Osteoblast (primary cell): ENCODE data around the gene FAM76A. TPM values are rescaled to one million over a fixed set of nuclear protein-coding genes. Genes with fewer than 3 reads are reported as not detected.

Experiments used
- DNase-seq: peaks from one replicate; pipeline ENCODE4 v3.0.0; 2011; ENCODE audit warnings: low spot score, mixed read lengths; ENCODE audit not compliant: insufficient read length; ENCODE audit errors: missing footprints
- H2AFZ ChIP-seq: 2 replicates; pipeline ENCODE4 v1.6.0; 2011; ENCODE audit warnings: mild to moderate bottlenecking, low read length
- H3K27ac ChIP-seq: 2 replicates; pipeline ENCODE4 v1.5.1; 2011; ENCODE audit warnings: mild to moderate bottlenecking, low read depth, low read length, moderate library complexity
- H3K27me3 ChIP-seq: 2 replicates; pipeline ENCODE4 v1.6.0; 2012; ENCODE audit warnings: mild to moderate bottlenecking, control low read depth, inconsistent platforms, low read length, moderate library complexity; ENCODE audit not compliant: insufficient read depth
- H3K36me3 ChIP-seq: 2 replicates; pipeline ENCODE4 v1.5.1; 2011; ENCODE audit warnings: mild to moderate bottlenecking, low read length, control low read depth, moderate library complexity; ENCODE audit not compliant: insufficient read depth
- H3K4me1 ChIP-seq: 2 replicates; pipeline ENCODE4 v1.5.1; 2011; ENCODE audit warnings: mild to moderate bottlenecking, low read length, control low read depth, moderate library complexity; ENCODE audit not compliant: insufficient read depth
- H3K4me2 ChIP-seq: 2 replicates; pipeline ENCODE4 v1.6.0; 2011; ENCODE audit warnings: mild to moderate bottlenecking, low read length; ENCODE audit not compliant: insufficient read depth
- H3K4me3 ChIP-seq: fragments of 200-600 bp; sonication (generic); 3 replicates; pipeline ENCODE4 v1.5.1; 2012; ENCODE audit warnings: mild to moderate bottlenecking, low read length, inconsistent platforms; ENCODE audit not compliant: insufficient read depth
- H3K79me2 ChIP-seq: 2 replicates; pipeline ENCODE4 v1.6.0; 2012; ENCODE audit warnings: mild to moderate bottlenecking, low read length, control low read depth, inconsistent platforms; ENCODE audit not compliant: insufficient read depth
- H3K9me3 ChIP-seq: 2 replicates; pipeline ENCODE4 v1.5.1; 2011; ENCODE audit warnings: low read depth, low read length, control low read depth
- H4K20me1 ChIP-seq: 2 replicates; pipeline ENCODE4 v1.6.0; 2012; ENCODE audit warnings: mild to moderate bottlenecking, low read length, control low read depth; ENCODE audit not compliant: insufficient read depth
- total RNA-seq: library from RNA; depleted of rRNA; stranded (reverse); fragments of >200 nt; gene quantifications from 2 replicates; pipeline ENCODE4 v1.2.3, GENCODE V29; 2012
- TF ChIP-seq, protein P1 (sequence below): IDR thresholded peaks from 2 replicates; pipeline ENCODE4 v1.5.1; 2011; ENCODE audit warnings: mild to moderate bottlenecking, low read depth, low read length, moderate library complexity; ENCODE audit errors: extremely low read depth

The FAM76A gene
- total RNA-seq, 1 donor, result 22.8 TPM

DNA sequence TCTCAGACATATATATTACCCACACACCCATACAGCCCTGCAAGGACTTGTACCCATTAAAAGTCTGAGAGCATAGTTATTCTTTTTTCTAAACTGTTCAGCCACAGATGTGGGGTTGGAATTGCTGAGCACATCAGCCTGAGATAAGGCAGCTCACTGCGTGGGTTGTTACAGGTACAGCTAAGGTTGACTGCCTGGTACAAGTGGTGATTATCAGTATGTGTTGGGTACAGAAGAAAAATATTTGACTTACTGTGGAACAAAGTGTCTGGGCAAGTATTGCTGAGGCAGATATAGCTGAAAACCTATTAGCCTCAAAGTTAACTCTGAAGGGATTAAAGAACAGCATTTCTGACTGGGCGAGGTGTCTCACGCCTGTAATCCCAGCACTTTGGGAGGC lies 52.3 kb downstream of the FAM76A start:
- Histone ChIP-seq H3K27ac (no peak overlapping the region), H3K4me2 (no peak overlapping the region), H2AFZ (no peak overlapping the region), H4K20me1 (peaks cover 45% of the 10 kb centered on the region), H3K9me3 (no peaks in the 10 kb centered on the region), H3K4me3 (no peak overlapping the region), H3K36me3 (peaks cover 6% of the 10 kb centered on the region), H3K79me2 (peaks cover 96% of the 10 kb centered on the region), H3K27me3 (no peaks in the 10 kb centered on the region), H3K4me1 (peaks cover 17% of the 10 kb centered on the region)
- TF ChIP-seq, protein P1, sequence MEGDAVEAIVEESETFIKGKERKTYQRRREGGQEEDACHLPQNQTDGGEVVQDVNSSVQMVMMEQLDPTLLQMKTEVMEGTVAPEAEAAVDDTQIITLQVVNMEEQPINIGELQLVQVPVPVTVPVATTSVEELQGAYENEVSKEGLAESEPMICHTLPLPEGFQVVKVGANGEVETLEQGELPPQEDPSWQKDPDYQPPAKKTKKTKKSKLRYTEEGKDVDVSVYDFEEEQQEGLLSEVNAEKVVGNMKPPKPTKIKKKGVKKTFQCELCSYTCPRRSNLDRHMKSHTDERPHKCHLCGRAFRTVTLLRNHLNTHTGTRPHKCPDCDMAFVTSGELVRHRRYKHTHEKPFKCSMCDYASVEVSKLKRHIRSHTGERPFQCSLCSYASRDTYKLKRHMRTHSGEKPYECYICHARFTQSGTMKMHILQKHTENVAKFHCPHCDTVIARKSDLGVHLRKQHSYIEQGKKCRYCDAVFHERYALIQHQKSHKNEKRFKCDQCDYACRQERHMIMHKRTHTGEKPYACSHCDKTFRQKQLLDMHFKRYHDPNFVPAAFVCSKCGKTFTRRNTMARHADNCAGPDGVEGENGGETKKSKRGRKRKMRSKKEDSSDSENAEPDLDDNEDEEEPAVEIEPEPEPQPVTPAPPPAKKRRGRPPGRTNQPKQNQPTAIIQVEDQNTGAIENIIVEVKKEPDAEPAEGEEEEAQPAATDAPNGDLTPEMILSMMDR, result no peak
- no peak for DNase-seq

DNA sequence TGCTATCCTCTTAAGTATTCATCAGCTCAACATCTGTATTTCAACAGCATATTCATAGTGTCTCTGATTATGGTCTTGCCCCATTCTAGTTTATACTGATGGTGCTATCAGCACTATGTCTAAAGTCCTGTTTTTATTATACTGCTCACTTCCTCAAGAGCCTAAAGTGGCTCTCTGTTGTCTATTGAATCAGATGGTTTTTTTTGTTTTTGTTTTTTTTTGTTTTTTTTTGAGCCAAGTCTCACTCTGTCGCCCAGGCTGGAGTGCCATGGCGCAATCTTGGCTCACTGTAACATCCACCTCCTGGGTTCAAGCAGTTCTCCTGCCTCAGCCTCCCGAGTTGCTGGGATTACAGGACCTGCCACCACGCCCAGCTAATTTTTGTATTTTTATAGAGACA lies 53.4 kb downstream of the FAM76A start:
- TF ChIP-seq, protein P1, result no peak
- peaks cover 18% of the 10 kb centered on the region for H3K4me1 ChIP-seq
- H3K4me2 ChIP-seq, result no peak overlapping the region

DNA sequence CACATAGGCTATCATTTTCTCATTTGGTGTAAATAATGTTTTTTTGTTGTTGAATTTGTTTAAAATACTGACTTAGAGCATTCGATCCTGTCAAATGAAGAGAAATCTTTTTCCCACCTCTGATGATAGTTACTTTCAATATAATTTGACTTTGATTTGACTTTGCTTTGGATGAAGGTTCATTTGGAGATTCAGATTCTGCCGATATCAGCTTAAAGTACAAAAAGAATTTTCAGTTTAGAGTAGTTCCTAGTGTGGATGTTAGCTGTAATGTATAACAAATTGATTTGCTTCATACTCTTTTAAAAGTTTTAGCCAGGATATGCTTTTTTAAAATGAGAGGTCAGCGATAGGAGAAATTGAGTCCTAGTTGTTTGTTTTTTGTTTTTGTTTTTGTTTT lies 57.2 kb downstream of the FAM76A start:
- H3K79me2 ChIP-seq, result peaks cover 93% of the 10 kb centered on the region
- H4K20me1 ChIP-seq, result peaks cover 23% of the 10 kb centered on the region
- H3K4me1 ChIP-seq, result peaks cover 11% of the 10 kb centered on the region

More for the DNA sequence above, 53.4 kb downstream of the FAM76A start:
- Histone ChIP-seq H3K27me3 (no peaks in the 10 kb centered on the region), H3K4me3 (no peak overlapping the region), H3K79me2 (peaks cover 95% of the 10 kb centered on the region), H3K27ac (no peak overlapping the region), H2AFZ (no peak overlapping the region), H3K36me3 (peaks cover 6% of the 10 kb centered on the region), H4K20me1 (peaks cover 43% of the 10 kb centered on the region), H3K9me3 (no peaks in the 10 kb centered on the region)
- DNase-seq, result no peak

DNA sequence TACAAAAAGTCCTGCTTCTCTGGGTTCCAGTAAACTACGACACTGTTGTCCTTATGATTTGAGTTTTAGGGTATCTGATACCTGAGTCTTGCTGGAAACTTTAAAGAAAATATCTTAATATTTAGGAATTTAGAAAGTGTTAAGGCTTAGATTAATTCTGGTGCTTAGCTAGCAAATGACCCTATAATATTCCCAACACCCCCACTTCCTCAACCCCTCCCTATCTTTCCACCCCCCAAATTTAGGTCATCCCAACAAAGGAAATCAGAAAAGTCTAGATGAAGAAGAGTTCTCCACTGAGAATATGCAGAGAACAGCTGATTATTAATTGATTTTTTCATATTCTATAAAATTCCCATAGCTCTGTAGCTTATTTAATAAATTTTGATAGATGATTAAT lies 58.9 kb downstream of the FAM76A start:
- H2AFZ ChIP-seq, result no peak overlapping the region
- H3K9me3 ChIP-seq, result no peaks in the 10 kb centered on the region
- H4K20me1 ChIP-seq, result peaks cover 15% of the 10 kb centered on the region
- peaks cover 84% of the 10 kb centered on the region for H3K79me2 ChIP-seq
- TF ChIP-seq, protein P1, result no peak
- H3K4me2 ChIP-seq, result no peak overlapping the region
- peaks cover 1% of the 10 kb centered on the region for H3K36me3 ChIP-seq
- H3K4me3 ChIP-seq, result no peak overlapping the region
- DNase-seq, result no peak
- H3K27ac ChIP-seq, result no peak overlapping the region
- peaks cover 11% of the 10 kb centered on the region for H3K4me1 ChIP-seq
- H3K27me3 ChIP-seq, result no peaks in the 10 kb centered on the region

More for the DNA sequence above, 57.2 kb downstream of the FAM76A start:
- Histone ChIP-seq H3K4me3 (no peak overlapping the region), H3K27me3 (no peaks in the 10 kb centered on the region), H3K27ac (no peak overlapping the region), H3K36me3 (no peaks in the 10 kb centered on the region), H2AFZ (no peak overlapping the region), H3K4me2 (no peak overlapping the region), H3K9me3 (no peaks in the 10 kb centered on the region)
- TF ChIP-seq, protein P1, result no peak
- DNase-seq, result no peak
